Measurements from ENCODE around the gene SOS1. TPM values are rescaled to one million over a fixed set of nuclear protein-coding genes. Genes with fewer than 3 reads are reported as not detected.

The SOS1 gene
- total RNA-seq, 1 donor from 2014 or later = 58.2 TPM

GRCh38 chr2:39033980-39034379 is 86.9 kb downstream of the SOS1 start:
- no peak for DNase-seq (ENCODE audit: low spot score)

- no peak for DNase-seq (ENCODE audit: low spot score)
Measured at GRCh38 chr2:39027421-39027820, 93.4 kb downstream of the SOS1 start.

- no peak for DNase-seq (ENCODE audit: low spot score)
Measured at GRCh38 chr2:39024833-39025232, 96.0 kb downstream of the SOS1 start.

GRCh38 chr2:39023649-39024048 is 97.2 kb downstream of the SOS1 start:
- no peak for DNase-seq (ENCODE audit: low spot score)

GRCh38 chr2:39022642-39023235 is 98.1 kb downstream of the SOS1 start:
- no peak for DNase-seq (ENCODE audit: low spot score)

- DNase-seq (ENCODE audit: low spot score) = no peak
Measured at GRCh38 chr2:39020383-39020782, 100.5 kb downstream of the SOS1 start.

- no peak for DNase-seq (ENCODE audit: low spot score)
Measured at GRCh38 chr2:39018638-39019037, 102.2 kb downstream of the SOS1 start.

- DNase-seq (ENCODE audit: low spot score) = no peak
Measured at GRCh38 chr2:39017334-39017733, 103.5 kb downstream of the SOS1 start.

- DNase-seq (ENCODE audit: low spot score) = no peak
Measured at GRCh38 chr2:39015424-39015823, 105.4 kb downstream of the SOS1 start.

- DNase-seq (ENCODE audit: low spot score) = no peak
Measured at GRCh38 chr2:39013871-39014270, 107.0 kb downstream of the SOS1 start.

GRCh38 chr2:39008665-39009064 is 112.2 kb downstream of the SOS1 start:
- DNase-seq (ENCODE audit: low spot score) = no peak

GRCh38 chr2:39007875-39008504 is 112.9 kb downstream of the SOS1 start:
- DNase-seq (ENCODE audit: low spot score) = no peak

GRCh38 chr2:39000552-39000951 is 120.3 kb downstream of the SOS1 start:
- no peak for DNase-seq (ENCODE audit: low spot score)

GRCh38 chr2:38997781-38998180 is 123.1 kb downstream of the SOS1 start:
- no peak for DNase-seq (ENCODE audit: low spot score)

GRCh38 chr2:38991899-38992298 is 129.0 kb downstream of the SOS1 start:
- DNase-seq (ENCODE audit: low spot score) = no peak

- no peak for DNase-seq (ENCODE audit: low spot score)
Measured at GRCh38 chr2:38988716-38989115, 132.1 kb downstream of the SOS1 start.

- DNase-seq (ENCODE audit: low spot score) = no peak
Measured at GRCh38 chr2:38982498-38982897, 138.4 kb downstream of the SOS1 start.

- no peak for DNase-seq (ENCODE audit: low spot score)
Measured at GRCh38 chr2:38981670-38982357, 139.0 kb downstream of the SOS1 start.

- DNase-seq (ENCODE audit: low spot score) = no peak
Measured at GRCh38 chr2:38981003-38981669, 139.7 kb downstream of the SOS1 start.

- no peak for DNase-seq (ENCODE audit: low spot score)
Measured at GRCh38 chr2:38978908-38979307, 141.9 kb downstream of the SOS1 start.

- no peak for DNase-seq (ENCODE audit: low spot score)
Measured at GRCh38 chr2:38978296-38978903, 142.5 kb downstream of the SOS1 start.

- no peak for DNase-seq (ENCODE audit: low spot score)
Measured at GRCh38 chr2:38977047-38977446, 143.8 kb downstream of the SOS1 start.

Data from mesenteric fat pad (tissue), 1 donor.